NCI-H2196 (cell line): Measurements from ENCODE around the gene EPN3.

Experiments used
- DNase-seq: peaks from one replicate; lab custom pipeline; 2025; ENCODE audit not compliant: unreplicated experiment; lab: John Stamatoyannopoulos, UW

EPN3 gene

DNA sequence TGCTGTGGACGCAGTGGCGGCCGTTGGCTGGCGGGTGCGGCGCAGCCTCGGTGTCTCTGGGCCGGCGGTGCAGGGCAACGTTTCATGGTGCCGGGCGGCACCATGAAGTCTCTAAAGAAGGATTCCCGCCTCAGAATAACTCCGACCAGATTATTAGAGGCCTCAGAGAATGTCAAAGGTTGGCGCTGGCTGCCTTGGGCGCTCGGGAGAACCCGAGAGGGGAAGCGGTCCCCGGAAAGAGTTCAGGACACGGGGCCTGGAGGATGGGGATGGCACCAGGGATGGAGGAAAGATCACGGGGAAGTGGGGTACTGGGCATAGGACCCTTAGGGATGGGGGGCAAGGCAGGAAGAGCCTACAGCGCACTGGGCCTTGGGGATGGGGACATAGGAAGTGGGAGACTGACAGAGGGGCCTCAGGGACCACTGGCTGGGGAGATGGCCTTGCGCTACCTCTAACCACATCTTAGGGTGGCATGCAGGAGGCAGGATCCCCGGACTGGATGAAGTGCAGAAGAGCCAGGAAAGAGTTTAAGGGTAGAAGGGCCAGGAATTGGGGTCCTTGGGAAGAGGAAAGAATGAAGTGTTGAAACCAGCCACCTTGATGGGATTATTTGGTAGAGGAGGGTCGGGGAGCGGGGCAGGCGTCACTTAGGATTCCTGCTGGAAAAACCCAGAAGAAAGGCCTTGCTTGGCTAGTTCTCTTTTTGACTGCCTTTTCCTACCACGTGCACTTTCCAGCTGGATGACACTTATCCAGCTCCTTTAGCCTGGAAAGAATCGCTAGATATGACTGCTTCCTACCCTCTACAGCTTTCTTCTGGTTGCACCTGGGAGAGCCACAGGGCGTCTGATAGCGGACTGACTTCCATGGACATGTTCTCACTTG is 23.7 kb upstream of the EPN3 start:
- no peak for DNase-seq

GRCh38 chr17:50511058-50511457 is 21.5 kb upstream of the EPN3 start:
- DNase-seq: no peak

DNA sequence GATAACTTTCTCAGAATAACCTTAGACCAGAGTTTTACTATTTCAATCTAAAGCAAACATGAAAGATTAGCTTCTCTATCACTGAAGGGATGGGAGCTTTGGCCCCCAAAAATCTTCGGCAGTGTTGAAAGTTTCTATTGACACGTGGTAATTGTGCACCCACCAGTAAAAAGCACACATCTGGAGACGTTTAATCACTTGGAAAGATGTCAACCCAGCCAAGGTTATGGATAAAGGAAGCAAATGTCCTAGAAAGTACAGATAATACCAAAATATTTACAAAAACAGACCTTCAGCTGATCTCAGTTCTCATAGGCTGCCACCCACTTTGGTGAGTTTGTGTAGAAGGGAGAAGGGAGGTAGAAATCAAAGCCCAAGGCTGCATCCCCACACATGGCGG is 19.0 kb upstream of the EPN3 start:
- no peak for DNase-seq

GRCh38 chr17:50514388-50514787 is 18.1 kb upstream of the EPN3 start:
- no peak for DNase-seq

- DNase-seq: no peak
Observed at GRCh38 chr17:50514936-50515702, 17.4 kb upstream of the EPN3 start.

DNA sequence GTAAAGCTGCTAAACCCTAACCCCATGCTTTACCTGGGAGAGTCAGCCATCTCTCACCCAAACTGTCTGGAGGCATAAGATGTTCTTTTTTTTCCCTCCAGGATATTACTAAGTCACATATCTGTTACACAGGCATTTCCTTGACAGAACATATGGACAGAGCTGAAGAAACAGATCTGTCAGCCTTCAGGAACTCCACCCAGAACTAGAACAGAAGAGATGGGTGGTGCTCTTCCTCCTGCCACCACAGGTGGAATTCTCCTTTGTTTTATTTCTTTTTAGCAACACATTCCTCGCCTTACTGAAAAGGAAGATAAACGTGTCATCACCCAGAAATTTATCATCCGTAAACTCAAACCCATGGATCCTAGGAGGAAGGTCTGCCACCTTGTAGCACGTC is 15.5 kb upstream of the EPN3 start:
- DNase-seq: no peak

GRCh38 chr17:50517504-50518383 is 14.8 kb upstream of the EPN3 start:
- DNase-seq: no peak

DNA sequence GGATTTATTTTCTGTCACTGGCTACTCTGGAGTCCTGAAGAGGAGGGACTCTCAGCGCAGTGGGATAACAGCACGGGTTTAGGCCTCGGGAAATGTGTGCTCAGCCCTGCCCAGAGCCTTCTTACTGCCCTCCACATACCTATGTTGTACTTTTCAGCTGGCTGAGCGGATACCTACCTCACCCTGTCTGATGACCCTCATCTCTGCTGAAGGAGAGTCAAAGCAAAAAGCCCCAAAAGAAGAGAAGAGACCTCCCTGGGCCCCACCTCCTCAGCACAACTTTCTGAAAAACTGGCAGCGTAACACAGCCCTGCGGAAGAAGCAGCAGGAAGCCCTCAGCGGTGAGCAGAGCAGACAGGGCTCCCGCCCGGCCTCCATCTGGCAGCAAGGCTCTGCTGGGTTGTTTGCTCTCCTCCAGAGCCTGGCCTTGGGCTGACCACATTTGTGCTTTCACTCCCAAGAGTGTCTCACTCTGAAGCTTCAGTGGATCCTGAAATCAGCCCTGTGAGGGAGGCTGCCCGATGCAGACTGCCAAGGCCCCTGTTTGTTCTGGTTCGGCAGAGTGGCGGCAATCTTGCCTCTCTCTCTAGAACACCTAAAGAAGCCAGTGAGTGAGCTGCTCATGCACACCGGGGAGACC is 14.0 kb upstream of the EPN3 start:
- DNase-seq: no peak

DNA sequence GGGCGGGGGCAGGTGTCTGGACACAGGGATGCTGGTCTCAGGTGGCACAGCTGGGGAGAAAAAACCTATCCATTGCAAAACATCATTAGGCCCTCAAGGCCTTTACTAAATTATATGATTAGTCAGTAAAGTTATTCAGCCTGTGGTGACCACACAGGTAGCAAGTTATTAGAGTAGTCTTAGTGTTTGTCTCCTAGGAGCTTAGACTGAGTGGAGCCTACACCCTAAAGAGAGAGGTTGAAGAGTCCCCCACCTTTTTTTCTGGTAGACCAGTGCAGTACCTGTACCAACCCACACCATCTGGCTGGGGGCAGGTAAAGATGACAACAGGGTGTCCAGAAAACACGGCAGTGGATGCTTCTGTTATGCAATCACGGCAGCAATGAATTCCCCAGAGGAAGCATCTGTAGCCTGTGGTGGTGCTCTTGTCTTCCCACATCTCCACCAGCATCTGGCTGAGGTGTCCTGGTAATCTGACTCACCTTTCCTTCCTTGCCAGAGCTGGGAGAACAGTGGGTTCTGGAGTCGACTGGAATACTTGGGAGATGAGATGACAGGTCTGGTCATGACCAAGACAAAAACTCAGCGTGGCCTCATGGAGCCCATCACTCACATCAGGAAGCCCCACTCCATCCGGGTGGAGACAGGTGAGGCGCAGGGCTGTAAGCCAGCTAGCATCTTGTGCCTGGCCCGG is 13.2 kb upstream of the EPN3 start:
- DNase-seq: no peak

DNA sequence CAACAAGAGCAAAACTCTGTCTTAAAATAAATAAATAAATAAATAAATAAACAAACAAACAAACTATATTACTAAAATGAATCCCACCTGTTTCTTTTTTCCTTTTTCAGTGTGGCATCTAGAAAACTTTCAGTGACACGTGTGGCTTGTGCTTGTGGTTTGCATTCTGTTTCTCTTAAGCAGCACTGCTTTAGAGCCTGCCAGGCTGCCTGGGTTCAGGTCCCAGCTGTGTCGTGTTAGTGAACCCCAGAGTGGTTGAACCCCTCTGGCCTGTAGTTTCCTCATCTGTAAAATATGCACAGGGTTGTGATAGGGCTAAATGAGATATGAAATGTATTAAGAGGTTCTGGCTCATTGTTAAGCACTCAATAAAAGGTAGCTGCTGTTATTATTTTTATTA is 12.1 kb upstream of the EPN3 start:
- DNase-seq: no peak

- no peak for DNase-seq
Observed at GRCh38 chr17:50521514-50521913, 11.0 kb upstream of the EPN3 start.

DNA sequence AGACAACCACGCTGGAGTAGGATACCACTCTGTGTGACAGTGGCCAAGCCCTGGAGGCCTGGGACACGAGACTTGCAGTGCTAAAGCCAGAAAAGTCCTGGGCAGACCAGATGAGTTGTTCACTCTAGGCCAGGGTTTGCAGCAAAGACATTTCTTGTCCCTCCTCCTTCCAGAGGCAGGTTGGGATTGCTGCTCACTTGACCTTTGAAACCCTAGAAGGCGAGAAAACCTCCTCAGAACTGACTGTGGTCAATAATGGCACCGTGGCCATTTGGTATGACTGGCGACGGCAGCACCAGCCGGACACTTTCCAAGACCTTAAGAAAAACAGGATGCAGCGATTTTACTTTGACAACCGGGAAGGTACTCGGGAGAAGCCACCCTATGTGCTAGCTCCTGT is 9.8 kb upstream of the EPN3 start:
- no peak for DNase-seq

- no peak for DNase-seq
Observed at GRCh38 chr17:50523208-50523607, 9.3 kb upstream of the EPN3 start.

- no peak for DNase-seq
Observed at GRCh38 chr17:50524838-50525237, 7.7 kb upstream of the EPN3 start.

- DNase-seq: no peak
Observed at GRCh38 chr17:50527155-50527762, 5.3 kb upstream of the EPN3 start.

- no peak for DNase-seq
Observed at GRCh38 chr17:50527949-50528474, 4.5 kb upstream of the EPN3 start.

GRCh38 chr17:50529849-50530248 is 2.7 kb upstream of the EPN3 start:
- no peak for DNase-seq

- no peak for DNase-seq
Observed at GRCh38 chr17:50531428-50532025, 1.0 kb upstream of the EPN3 start.

- DNase-seq: no peak
Observed at GRCh38 chr17:50533185-50533584, 650 bp downstream of the EPN3 start.
